Transverse colon (tissue), 4 donors: Measurements from ENCODE around the gene REV3L. TPM values are rescaled to one million over a fixed set of nuclear protein-coding genes. Genes with fewer than 3 reads are reported as not detected.

Experiments
- DNase-seq: peaks from one replicate; pipeline ENCODE4 v3.0.0-alpha.2; 2019
- H3K27ac ChIP-seq, 4 donors: fragments of 200-600 bp; sonication (generic); 2 replicates each; pipeline ENCODE4 v1.5.1; 2016 to 2018; ENCODE audit warnings: inconsistent platforms in 4 of 4
- H3K27me3 ChIP-seq: fragments of 200-600 bp; sonication (generic); 2 replicates; pipeline ENCODE4 v1.5.1; 2017; ENCODE audit warnings: inconsistent platforms
- H3K36me3 ChIP-seq, 4 donors: fragments of 200-600 bp; sonication (generic); 2 replicates each; pipeline ENCODE4 v1.5.1; 2017 to 2019; ENCODE audit warnings: inconsistent platforms in 4 of 4
- H3K4me1 ChIP-seq, 4 donors: fragments of 200-600 bp; sonication (generic); 2 replicates each; pipeline ENCODE4 v1.5.1; 2017 to 2020; ENCODE audit warnings: inconsistent platforms in 4 of 4
- H3K4me3 ChIP-seq, 4 donors: fragments of 200-600 bp; sonication (generic); 1 replicate in 1 of 4; 2 replicates in 3 of 4; pipeline versions ENCODE4 v1.5.1 to v1.6.1; 2017 to 2019; ENCODE audit warnings: inconsistent platforms in 4 of 4
- H3K9me3 ChIP-seq, 2 donors: fragments of 200-600 bp; sonication (generic); 2 replicates each; pipeline ENCODE4 v1.5.1; 2017 to 2019; ENCODE audit warnings: inconsistent platforms in 2 of 2
- CTCF ChIP-seq, 5 experiments: fragments of 200-600 bp in 3 of 5; fragments of 450-650 bp in 2 of 5; sonication (generic) in 3 of 5; IDR thresholded peaks; 1 replicate in 2 of 5; 2 replicates in 3 of 5; pipeline ENCODE4 v1.5.1; 2016 to 2017; ENCODE audit warnings: antibody characterized with exemption in 5 of 5, inconsistent platforms in 3 of 5, mild to moderate bottlenecking in 2 of 5, moderate library complexity in 1 of 5
- EP300 ChIP-seq: sonication (generic); formaldehyde crosslinking; IDR thresholded peaks from one replicate; pipeline ENCODE4 v1.6.1; 2017; ENCODE audit warnings: antibody characterized with exemption, low read depth
- POLR2A ChIP-seq: fragments of 450-650 bp; IDR thresholded peaks from one replicate; pipeline ENCODE4 v1.6.1; 2016; ENCODE audit warnings: antibody characterized with exemption, mild to moderate bottlenecking, moderate library complexity
- POLR2AphosphoS5 ChIP-seq, 3 donors: sonication (generic); formaldehyde crosslinking; IDR thresholded peaks; one replicate each; pipeline ENCODE4 v1.6.1; 2016; ENCODE audit warnings: antibody characterized with exemption in 3 of 3
- WGBS, 2 donors: methylation state at CpG; one replicate each; pipeline ENCODE4 v1.1.5; 2018; ENCODE audit warnings: low coverage in 1 of 2; 5-methylcytosine and 5-hydroxymethylcytosine counted together
- in situ Hi-C, 4 donors: fragments of 200-750 bp; cut with MboI; loops; one replicate each; pipeline versions ENCODE4 v1.15.0 to v1.15.1; 2017; ENCODE audit warnings: low sequenced_read_pairs in 3 of 4, low pct_ligation_motif_present in 1 of 4, low pct_unique_long_range_greater_than_20kb in 1 of 4
- intact Hi-C: fragments of 100-400 bp; cut with DNase I; formaldehyde crosslinking; loops from one replicate; pipeline ENCODE4 v1.15.1; 2023; ENCODE audit warnings: low total_unique reads
- total RNA-seq, 4 donors: library from RNA; depleted of rRNA; stranded (reverse); fragments of >200 nt; gene quantifications; one replicate each; pipeline ENCODE4 v1.1.0, GENCODE V29; 2016

Gene REV3L
- total RNA-seq, 4 donors from 2014 or later, result 24.7 to 256 (median 34.7) TPM

GRCh38 chr6:111277819-111278218 lies 205.2 kb downstream of the REV3L start:
- Histone ChIP-seq H3K36me3 (peaks cover 0 to 52% (median 20%) of the 10 kb centered on the region in 4 donors), H3K9me3 (peaks cover 11 to 12% of the 10 kb centered on the region in 2 donors), H3K4me3 (no peak overlapping the region), H3K4me1 (peaks cover 0 to 10% (median 2%) of the 10 kb centered on the region in 4 donors), H3K27ac (no peak overlapping the region), H3K27me3 (no peaks in the 10 kb centered on the region)
- WGBS, 2 donors, result 90 to 91% methylated on average over 1 of the region's 1 CpG
- TF ChIP-seq POLR2AphosphoS5 (IDR thresholded peaks at IDR 0.05), result no peak
- no peak for TF ChIP-seq CTCF (IDR thresholded peaks at IDR 0.05)
- TF ChIP-seq EP300, result no peak
- TF ChIP-seq POLR2A, result no peak
- intact Hi-C loops, result no loop called here
- in situ Hi-C loops, result no loop called here
- DNase-seq, result no peak

- in situ Hi-C loops, result no loop called here
- Histone ChIP-seq H3K27me3 (no peaks in the 10 kb centered on the region), H3K4me3 (no peak overlapping the region), H3K9me3 (peaks cover 11 to 12% of the 10 kb centered on the region in 2 donors), H3K36me3 (peaks cover 0 to 52% (median 20%) of the 10 kb centered on the region in 4 donors), H3K4me1 (peaks cover 0 to 3% (median 1%) of the 10 kb centered on the region in 4 donors), H3K27ac (no peak overlapping the region)
- no peak for DNase-seq
- intact Hi-C loops, result no loop called here
- 98 to 100% methylated on average over 1 to 3 of the region's 3 CpGs for WGBS, 2 donors
- no peak for TF ChIP-seq EP300
- TF ChIP-seq POLR2A, result no peak
- no peak for TF ChIP-seq CTCF (IDR thresholded peaks at IDR 0.05)
- TF ChIP-seq POLR2AphosphoS5 (IDR thresholded peaks at IDR 0.05), result no peak
These were observed 206.3 kb downstream of the REV3L start for GRCh38 chr6:111276736-111277135.

- Histone ChIP-seq H3K9me3 (peaks cover 11 to 12% of the 10 kb centered on the region in 2 donors), H3K27ac (no peak overlapping the region), H3K27me3 (no peaks in the 10 kb centered on the region), H3K4me1 (peaks cover 0 to 3% (median 0%) of the 10 kb centered on the region in 4 donors), H3K36me3 (peaks cover 0 to 52% (median 20%) of the 10 kb centered on the region in 4 donors), H3K4me3 (no peak overlapping the region)
- intact Hi-C loops, result no loop called here
- TF ChIP-seq POLR2A (no peak), EP300 (no peak), POLR2AphosphoS5 (IDR thresholded peaks at IDR 0.05) (no peak), CTCF (IDR thresholded peaks at IDR 0.05) (no peak)
- in situ Hi-C loops, result no loop called here
- no peak for DNase-seq
- 97 to 100% methylated on average over 2 of the region's 2 CpGs for WGBS, 2 donors
These were observed 206.7 kb downstream of the REV3L start for GRCh38 chr6:111276335-111276734.

GRCh38 chr6:111274593-111275217 lies 208.3 kb downstream of the REV3L start:
- WGBS, 2 donors, result 99 to 100% methylated on average over 2 to 3 of the region's 3 CpGs
- in situ Hi-C loops, result loop anchor here in 3 of 4 donors (25.0 kb wide), 4 partner anchors 213 to 763 kb away; partner anchors contain the start of genes REV3L (in 1 of the 3) and TRAF3IP2 (in 1 of the 3)
- TF ChIP-seq POLR2A, result no peak
- TF ChIP-seq EP300, result no peak
- no peak for TF ChIP-seq CTCF (IDR thresholded peaks at IDR 0.05)
- TF ChIP-seq POLR2AphosphoS5 (IDR thresholded peaks at IDR 0.05), result no peak
- peaks cover 0 to 52% (median 20%) of the 10 kb centered on the region in 4 donors for H3K36me3 ChIP-seq
- H3K4me3 ChIP-seq, result no peak overlapping the region
- H3K27ac ChIP-seq, result no peak overlapping the region
- DNase-seq, result no peak
- peaks cover 11 to 12% of the 10 kb centered on the region in 2 donors for H3K9me3 ChIP-seq
- intact Hi-C loops, result no loop called here
- no peaks in the 10 kb centered on the region for H3K4me1 ChIP-seq
- H3K27me3 ChIP-seq, result no peaks in the 10 kb centered on the region
